Right lobe of liver (tissue), 6 donors: ENCODE data around the gene ZPLD1. TPM values are rescaled to one million over a fixed set of nuclear protein-coding genes. Genes with fewer than 3 reads are reported as not detected.

Experiments
- ATAC-seq, 4 donors: fragments of 200-7000 bp; cut with Tn5 transposase; one replicate each; pipeline ENCODE4 v1.9.1; 2020; ENCODE audit warnings: mild to moderate bottlenecking in 4 of 4, moderate library complexity in 4 of 4
- DNase-seq, 3 donors: peaks; one replicate each; pipeline ENCODE4 v3.0.0-alpha.2; 2020
- H3K27ac ChIP-seq, 3 donors: fragments of 200-600 bp; one replicate each; pipeline ENCODE4 v1.8.0; 2022
- H3K27me3 ChIP-seq, 2 donors: fragments of 200-600 bp; one replicate each; pipeline ENCODE4 v1.8.0; 2022
- H3K36me3 ChIP-seq, 4 donors: fragments of 200-600 bp; sonication (generic) in 1 of 4; one replicate each; pipeline versions ENCODE4 v1.5.1 to v1.8.0; 2017 to 2022; ENCODE audit warnings: control low read depth in 1 of 4
- H3K4me1 ChIP-seq, 4 donors: fragments of 200-600 bp; sonication (generic) in 1 of 4; one replicate each; pipeline versions ENCODE4 v1.5.1 to v1.8.0; 2017 to 2022; ENCODE audit warnings: control low read depth in 1 of 4
- H3K4me3 ChIP-seq, 3 donors: fragments of 200-600 bp; one replicate each; pipeline ENCODE4 v1.8.0; 2022
- H3K9me3 ChIP-seq, 4 donors: fragments of 200-600 bp; sonication (generic) in 1 of 4; one replicate each; pipeline versions ENCODE4 v1.5.1 to v1.8.0; 2017 to 2022; ENCODE audit warnings: control low read depth in 1 of 4
- CTCF ChIP-seq, 4 donors: fragments of 200-600 bp in 3 of 4; fragments of 450-650 bp in 1 of 4; IDR thresholded peaks; one replicate each; pipeline versions ENCODE4 v1.5.1 to v1.8.0; 2016 to 2022; ENCODE audit warnings: antibody characterized with exemption in 4 of 4, mild to moderate bottlenecking in 2 of 4
- POLR2A ChIP-seq: fragments of 450-650 bp; IDR thresholded peaks from one replicate; pipeline ENCODE4 v1.6.1; 2017; ENCODE audit warnings: antibody characterized with exemption, mild to moderate bottlenecking
- WGBS: methylation state at CpG from one replicate; pipeline ENCODE4 v1.1.6; 2018; ENCODE audit warnings: low coverage, low lambda C conversion rate; ENCODE audit not compliant: insufficient coverage; ENCODE audit errors: missing lambda C conversion rate; 5-methylcytosine and 5-hydroxymethylcytosine counted together
- intact Hi-C, 2 donors: fragments of 100-400 bp; cut with DNase I; formaldehyde crosslinking; loops; one replicate each; pipeline versions ENCODE4 v1.11.2 to v1.14.1; 2022
- total RNA-seq, 6 experiments: library from RNA; depleted of rRNA in 2 of 6; stranded (reverse); fragments of >200 nt in 2 of 6; fragmentation: NEBNext Ultra II Directional in 3 of 6; extraction: Animal tissue kit (Norgen Biotek cat#: 25700) in 3 of 6; gene quantifications; one replicate each; pipeline versions ENCODE4 v1.1.0 to v1.2.4, GENCODE V29; 2016 to 2023
- donor health status: DM: no; HTN: yes; CAD: no.
- donor health status: DM: no; HTN: no; CAD: no.
- donor health status: DM: no; HTN: no; CAD: no.
- donor health status: DM: no; HTN: yes; CAD: no.
- donor health status: DM: no; HTN: yes; CAD: no.

Gene ZPLD1
- total RNA-seq, 6 experiments from 2014 or later: 0.04 to 0.12 (median 0.07) TPM; not detected in 2

GRCh38 chr3:102398176-102398575 lies 36.6 kb upstream of the ZPLD1 start:
- Histone ChIP-seq H3K27ac (no peak overlapping the region), H3K27me3 (no peaks in the 10 kb centered on the region), H3K9me3 (no peaks in the 10 kb centered on the region), H3K4me1 (no peaks in the 10 kb centered on the region), H3K36me3 (no peaks in the 10 kb centered on the region), H3K4me3 (no peak overlapping the region)
- no peak for TF ChIP-seq POLR2A
- TF ChIP-seq CTCF (IDR thresholded peaks at IDR 0.05): no peak
- intact Hi-C loops: no loop called here
- no peak for ATAC-seq
- no peak for DNase-seq
- WGBS: 88% methylated on average over 1 of the region's 1 CpG

- ATAC-seq (no peak), DNase-seq (no peak)
- no peak for TF ChIP-seq CTCF (IDR thresholded peaks at IDR 0.05)
- TF ChIP-seq POLR2A: no peak
- no peaks in the 10 kb centered on the region for H3K27me3 ChIP-seq
- WGBS: 51% methylated on average over 5 of the region's 5 CpGs
- no peaks in the 10 kb centered on the region for H3K9me3 ChIP-seq
- no peaks in the 10 kb centered on the region for H3K36me3 ChIP-seq
- no peak overlapping the region for H3K4me3 ChIP-seq
- H3K27ac ChIP-seq: no peak overlapping the region
- intact Hi-C loops: no loop called here
- no peaks in the 10 kb centered on the region for H3K4me1 ChIP-seq
Observed at GRCh38 chr3:102398666-102399065, 36.1 kb upstream of the ZPLD1 start.

GRCh38 chr3:102400142-102400541 lies 34.7 kb upstream of the ZPLD1 start:
- H3K4me3 ChIP-seq: no peak overlapping the region
- TF ChIP-seq POLR2A: no peak
- no peak for TF ChIP-seq CTCF (IDR thresholded peaks at IDR 0.05)
- H3K36me3 ChIP-seq: no peaks in the 10 kb centered on the region
- no peaks in the 10 kb centered on the region for H3K4me1 ChIP-seq
- H3K27me3 ChIP-seq: no peaks in the 10 kb centered on the region
- H3K9me3 ChIP-seq: no peaks in the 10 kb centered on the region
- WGBS: 60% methylated on average over 5 of the region's 5 CpGs
- DNase-seq (no peak), ATAC-seq (no peak)
- no peak overlapping the region for H3K27ac ChIP-seq
- intact Hi-C loops: no loop called here

- TF ChIP-seq CTCF (IDR thresholded peaks at IDR 0.05) (no peak), POLR2A (no peak)
- 86% methylated on average over 2 of the region's 2 CpGs for WGBS
- intact Hi-C loops: no loop called here
- H3K27ac ChIP-seq: no peak overlapping the region
- H3K4me3 ChIP-seq: no peak overlapping the region
- no peaks in the 10 kb centered on the region for H3K4me1 ChIP-seq
- no peak for ATAC-seq
- H3K9me3 ChIP-seq: no peaks in the 10 kb centered on the region
- no peak for DNase-seq
- H3K27me3 ChIP-seq: no peaks in the 10 kb centered on the region
- H3K36me3 ChIP-seq: no peaks in the 10 kb centered on the region
Observed at GRCh38 chr3:102400766-102401165, 34.0 kb upstream of the ZPLD1 start.

- TF ChIP-seq CTCF (IDR thresholded peaks at IDR 0.05) (no peak), POLR2A (no peak)
- Histone ChIP-seq H3K27ac (no peak overlapping the region), H3K9me3 (no peaks in the 10 kb centered on the region), H3K4me3 (no peak overlapping the region), H3K4me1 (no peaks in the 10 kb centered on the region), H3K27me3 (no peaks in the 10 kb centered on the region), H3K36me3 (no peaks in the 10 kb centered on the region)
- intact Hi-C loops: no loop called here
- DNase-seq (no peak), ATAC-seq (no peak)
Observed at GRCh38 chr3:102410616-102411015, 24.2 kb upstream of the ZPLD1 start.
